SH-SY5Y (cell line): Measurements from ENCODE around the gene NCDN.

Experiments used
- GATA2 ChIP-seq: IDR thresholded peaks from 2 replicates; pipeline ENCODE4 v1.6.1; 2011; ENCODE audit warnings: mild to moderate bottlenecking, low read depth, low read length
- GATA3 ChIP-seq: IDR thresholded peaks from 2 replicates; pipeline ENCODE4 v1.6.1; 2011; ENCODE audit warnings: low read depth, mild to moderate bottlenecking, low read length, moderate library complexity

Gene NCDN

GRCh38 chr1:35589516-35590427, 32.2 kb downstream of the NCDN start:
- TF ChIP-seq GATA3 (no peak), GATA2 (no peak)

- TF ChIP-seq GATA3 = no peak
- TF ChIP-seq GATA2 = no peak
Observed at GRCh38 chr1:35590476-35591040, 33.0 kb downstream of the NCDN start.

GRCh38 chr1:35591211-35591610, 33.6 kb downstream of the NCDN start:
- TF ChIP-seq GATA3 (no peak), GATA2 (no peak)

GRCh38 chr1:35592991-35593769, 35.6 kb downstream of the NCDN start:
- TF ChIP-seq GATA2 = no peak
- no peak for TF ChIP-seq GATA3

- TF ChIP-seq GATA2 = no peak
- no peak for TF ChIP-seq GATA3
Observed at GRCh38 chr1:35594005-35594760, 36.6 kb downstream of the NCDN start.

DNA sequence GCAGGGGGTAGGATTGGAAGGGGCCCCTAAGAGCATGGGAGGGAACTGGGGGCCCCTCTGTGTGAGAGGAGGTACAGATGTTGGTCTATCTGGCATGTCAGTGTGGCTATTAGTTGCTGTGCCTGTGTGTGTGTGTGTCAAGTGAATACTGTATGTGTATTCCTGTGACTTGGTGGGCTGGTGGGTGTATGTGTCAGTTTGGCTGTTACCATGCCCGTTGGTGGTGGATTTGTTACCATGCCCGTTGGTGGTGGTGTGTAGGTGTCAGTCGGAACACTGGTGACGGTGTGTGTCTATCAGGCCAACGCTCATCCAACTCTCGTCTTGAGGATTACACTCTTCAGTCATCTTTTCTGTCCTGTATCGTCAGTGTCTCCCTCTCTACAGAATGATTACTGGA, 38.1 kb downstream of the NCDN start:
- no peak for TF ChIP-seq GATA2
- TF ChIP-seq GATA3 = no peak

DNA sequence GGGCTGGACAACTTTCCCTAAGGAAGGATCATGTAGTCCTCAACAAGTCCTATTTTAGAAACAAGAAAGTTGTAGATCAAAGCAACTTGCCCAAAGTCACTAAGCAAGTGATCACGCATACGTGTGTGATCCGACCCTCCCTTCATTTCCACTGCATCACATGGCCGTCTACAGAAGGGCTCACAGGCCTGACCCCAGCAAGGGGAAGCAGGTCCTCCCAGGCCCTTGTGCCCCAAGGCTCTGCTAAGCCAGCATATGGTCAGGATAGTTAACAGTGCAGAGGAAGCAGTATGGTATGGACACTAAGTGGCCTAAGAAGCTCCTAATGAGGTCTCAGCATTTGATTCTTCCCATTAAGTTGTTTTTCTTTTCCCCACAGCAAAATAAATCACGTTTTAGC, 40.3 kb downstream of the NCDN start:
- TF ChIP-seq GATA2 (no peak), GATA3 (no peak)

- TF ChIP-seq GATA3 (no peak), GATA2 (no peak)
Observed at GRCh38 chr1:35598895-35599294, 41.3 kb downstream of the NCDN start.

GRCh38 chr1:35599411-35599810, 41.8 kb downstream of the NCDN start:
- no peak for TF ChIP-seq GATA3
- TF ChIP-seq GATA2 = no peak

- no peak for TF ChIP-seq GATA3
- TF ChIP-seq GATA2 = no peak
Observed at GRCh38 chr1:35600593-35600992, 43.0 kb downstream of the NCDN start.

DNA sequence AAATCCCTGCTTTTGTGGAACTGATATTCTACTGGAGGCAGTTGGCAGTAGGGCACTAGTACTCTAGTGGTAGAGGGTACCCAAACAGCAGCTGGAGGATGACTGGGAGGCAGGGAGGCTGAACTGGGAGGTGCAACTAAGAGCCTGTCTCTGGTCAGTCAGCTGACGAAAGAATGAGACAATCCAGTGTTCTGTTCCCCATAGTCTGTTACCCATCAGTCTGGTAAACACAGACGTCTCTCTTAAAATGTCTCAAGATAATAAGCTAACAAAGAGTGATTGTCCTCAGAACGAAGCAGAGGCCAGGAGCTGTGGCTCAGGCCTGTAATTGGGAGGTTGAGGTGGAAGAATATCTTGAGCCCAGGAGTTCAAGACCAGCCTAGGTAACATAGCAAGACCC, 45.9 kb downstream of the NCDN start:
- TF ChIP-seq GATA2 (no peak), GATA3 (no peak)

- TF ChIP-seq GATA2 = no peak
- no peak for TF ChIP-seq GATA3
Observed at GRCh38 chr1:35603941-35604340, 46.3 kb downstream of the NCDN start.

DNA sequence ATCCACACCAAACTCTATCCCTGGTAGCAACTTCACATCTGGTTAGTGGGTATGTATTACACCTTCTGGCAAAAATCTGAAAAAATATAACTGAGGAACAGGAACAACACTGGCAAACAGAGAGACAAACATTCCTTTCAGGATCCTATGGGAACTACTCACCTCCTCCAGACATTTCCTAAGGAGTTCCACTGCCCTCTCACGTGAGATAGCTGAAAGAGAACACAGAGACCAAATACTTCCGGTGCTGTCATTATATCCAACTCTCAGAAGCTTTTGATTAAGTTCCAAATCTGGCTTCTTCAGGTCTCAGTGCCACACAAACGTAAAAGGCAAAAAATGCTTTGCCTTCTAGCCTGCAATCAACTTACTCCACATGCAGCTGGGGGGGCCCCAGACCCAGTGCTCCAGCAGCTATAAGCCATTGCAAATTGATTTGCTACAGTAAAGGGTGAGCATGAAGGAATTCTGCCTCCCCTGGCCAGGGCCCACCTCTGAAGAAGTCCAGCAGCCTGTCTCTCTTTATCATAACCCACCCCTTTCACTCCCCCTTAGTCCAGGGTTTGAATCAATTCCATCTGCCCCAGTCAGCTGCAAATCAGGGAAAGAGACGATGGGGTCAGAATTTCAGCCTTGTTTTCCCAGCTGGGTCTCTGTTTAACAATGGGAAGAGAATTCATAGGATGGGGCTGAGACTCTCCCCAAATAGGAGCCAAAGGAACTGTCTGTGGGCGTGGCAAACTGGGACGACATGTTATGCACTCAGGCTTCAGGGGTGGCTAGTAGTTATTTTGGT, 47.7 kb downstream of the NCDN start:
- TF ChIP-seq GATA2 (no peak), GATA3 (no peak)

DNA sequence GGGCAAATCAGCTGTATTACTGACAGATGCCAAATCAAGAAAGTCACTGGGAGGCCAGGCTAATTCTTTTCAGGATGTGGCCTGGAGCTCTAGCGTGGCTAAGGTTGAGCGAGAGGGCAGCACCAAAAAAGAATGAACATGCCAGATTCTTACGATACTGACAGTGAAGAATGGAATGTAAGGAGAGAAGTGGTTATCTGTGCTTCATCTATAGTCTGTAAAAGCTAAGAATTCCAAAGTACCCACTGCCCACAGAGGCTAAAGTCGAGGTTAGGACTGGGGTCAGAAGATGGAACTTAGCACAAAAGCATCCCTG, 48.2 kb downstream of the NCDN start:
- TF ChIP-seq GATA2 = no peak
- TF ChIP-seq GATA3 = no peak
